AG08396 (cell line): ENCODE results near the gene ZNF496.
"Not testable (repeated sequence)": the region's sequence is repeated elsewhere in the genome, so short reads cannot be mapped to it uniquely, and the experiment has no call there.

Experiments
- DNase-seq: peaks from one replicate; pipeline ENCODE4 v3.0.0; 2012; ENCODE audit warnings: low spot score, mixed read lengths

Gene ZNF496

GRCh38 chr1:247358920-247359319 is 27.3 kb upstream of the ZNF496 start:
- no peak for DNase-seq

- peak; percentile 41 for DNase-seq
These were observed 26.1 kb upstream of the ZNF496 start for GRCh38 chr1:247357781-247358211.

GRCh38 chr1:247357052-247357780 is 25.5 kb upstream of the ZNF496 start:
- peak; percentile 73 for DNase-seq

GRCh38 chr1:247355160-247355559 is 23.5 kb upstream of the ZNF496 start:
- DNase-seq = not testable (repeated sequence)

- DNase-seq = no peak
These were observed 20.5 kb upstream of the ZNF496 start for GRCh38 chr1:247352175-247352574.

- no peak for DNase-seq
These were observed 18.9 kb upstream of the ZNF496 start for GRCh38 chr1:247350587-247350986.

GRCh38 chr1:247347477-247348222 is 16.0 kb upstream of the ZNF496 start:
- no peak for DNase-seq

- DNase-seq = no peak
These were observed 14.2 kb upstream of the ZNF496 start for GRCh38 chr1:247345881-247346280.

GRCh38 chr1:247343801-247344200 is 12.1 kb upstream of the ZNF496 start:
- DNase-seq = no peak

GRCh38 chr1:247338723-247339275 is 7.1 kb upstream of the ZNF496 start:
- peak; percentile 58 for DNase-seq

- DNase-seq = no peak
These were observed 6.3 kb upstream of the ZNF496 start for GRCh38 chr1:247337961-247338360.

GRCh38 chr1:247337250-247337746 is 5.6 kb upstream of the ZNF496 start:
- no peak for DNase-seq

- no peak for DNase-seq
These were observed 4.7 kb upstream of the ZNF496 start for GRCh38 chr1:247336390-247336789.

GRCh38 chr1:247335882-247336281 is 4.2 kb upstream of the ZNF496 start:
- DNase-seq = no peak

GRCh38 chr1:247334378-247335133 is 2.9 kb upstream of the ZNF496 start:
- DNase-seq = no peak

- peak; percentile 29 for DNase-seq
These were observed 1.1 kb upstream of the ZNF496 start for GRCh38 chr1:247332623-247333361.

GRCh38 chr1:247332215-247332622 is 552 bp upstream of the ZNF496 start:
- DNase-seq = peak; percentile 69

GRCh38 chr1:247331172-247331524 is 519 bp downstream of the ZNF496 start:
- DNase-seq = peak; percentile 93

GRCh38 chr1:247330548-247331171 is 1.0 kb downstream of the ZNF496 start:
- no peak for DNase-seq

- DNase-seq = no peak
These were observed 2.5 kb downstream of the ZNF496 start for GRCh38 chr1:247329097-247329617.

GRCh38 chr1:247328311-247328710 is 3.4 kb downstream of the ZNF496 start:
- DNase-seq = no peak
